Measurements from ENCODE around the gene EIF1.
A peak's percentile ranks its signal among the peaks of the same experiment; 100 is the strongest.
"Not testable (repeated sequence)": the region's sequence is repeated elsewhere in the genome, so short reads cannot be mapped to it uniquely, and the experiment has no call there.

The EIF1 gene

DNA sequence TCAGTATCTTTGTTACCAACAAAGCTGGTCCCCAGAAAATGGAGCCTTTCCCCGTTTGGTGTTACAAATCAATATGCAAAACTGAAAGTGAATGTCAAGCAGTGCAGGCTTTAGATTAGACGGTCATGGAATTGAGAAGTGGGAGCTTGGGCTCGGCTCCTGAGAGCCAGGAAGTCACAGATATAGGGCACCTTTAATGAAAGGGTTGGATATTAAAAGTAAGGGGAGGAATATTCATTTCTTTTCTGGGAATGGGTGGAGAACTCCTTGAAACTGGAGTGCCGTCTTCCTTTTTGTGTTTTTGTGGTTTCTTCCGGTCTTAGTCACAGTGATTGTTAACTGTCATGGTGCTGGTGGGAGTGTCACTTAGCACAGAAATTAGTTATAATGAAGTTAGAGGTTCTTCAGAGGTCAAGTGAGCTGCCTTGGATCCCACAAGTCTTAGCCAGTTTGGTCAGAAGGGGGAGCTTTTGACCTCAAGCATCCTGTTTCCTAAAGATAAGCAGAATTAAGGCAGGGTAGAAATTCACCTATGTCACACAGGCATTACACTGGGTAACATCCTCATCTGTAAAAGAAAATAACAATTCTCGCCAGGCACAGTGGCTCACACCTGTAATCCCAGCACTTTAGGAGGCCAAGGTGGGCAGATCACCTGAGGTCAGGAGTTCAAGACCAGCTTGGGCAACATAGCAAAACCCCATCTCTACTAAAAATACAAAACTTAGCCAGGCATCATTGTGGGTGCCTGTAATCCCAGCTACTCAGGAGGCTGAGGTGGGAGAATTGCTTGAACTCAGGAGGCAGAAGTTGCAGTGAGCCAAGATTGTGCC lies 9.6 kb upstream of the EIF1 start:
- DNase-seq (ENCODE audit: low read depth, low spot score): no peak

DNA sequence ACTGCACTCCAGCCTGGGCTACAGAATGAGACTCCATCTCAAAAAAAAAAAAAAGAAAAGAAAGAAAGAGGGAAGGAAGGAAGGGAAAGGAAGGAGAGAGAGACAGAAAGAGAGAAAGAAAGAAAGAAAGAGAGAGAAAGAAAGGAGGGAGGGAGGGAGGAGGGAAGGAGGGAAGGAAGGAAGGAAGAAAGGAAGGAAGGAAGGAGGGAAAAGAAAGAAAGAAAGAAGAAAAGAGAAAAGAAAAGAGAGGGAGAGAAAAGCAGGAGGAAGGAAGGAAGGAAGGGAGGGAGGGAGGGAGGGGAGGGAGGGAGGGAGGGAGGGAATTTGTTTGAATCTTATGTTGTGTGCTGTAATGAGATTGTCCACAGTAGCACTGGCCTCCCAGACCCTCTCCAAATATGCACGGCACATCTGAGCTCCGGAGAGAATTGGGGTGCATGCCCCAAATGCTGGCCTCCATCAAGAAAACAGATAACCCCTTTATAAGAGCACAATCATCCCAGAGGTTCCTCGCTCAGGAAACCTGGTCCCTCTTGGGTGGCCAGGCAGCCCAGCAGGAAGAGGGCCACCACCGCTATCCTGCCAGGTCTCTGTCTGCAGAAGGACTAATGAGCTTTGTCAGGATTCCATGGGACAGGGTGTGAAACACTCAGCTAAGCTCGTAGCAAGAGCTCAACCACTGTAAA lies 8.8 kb upstream of the EIF1 start:
- no peak for DNase-seq (ENCODE audit: low read depth, low spot score)

DNA sequence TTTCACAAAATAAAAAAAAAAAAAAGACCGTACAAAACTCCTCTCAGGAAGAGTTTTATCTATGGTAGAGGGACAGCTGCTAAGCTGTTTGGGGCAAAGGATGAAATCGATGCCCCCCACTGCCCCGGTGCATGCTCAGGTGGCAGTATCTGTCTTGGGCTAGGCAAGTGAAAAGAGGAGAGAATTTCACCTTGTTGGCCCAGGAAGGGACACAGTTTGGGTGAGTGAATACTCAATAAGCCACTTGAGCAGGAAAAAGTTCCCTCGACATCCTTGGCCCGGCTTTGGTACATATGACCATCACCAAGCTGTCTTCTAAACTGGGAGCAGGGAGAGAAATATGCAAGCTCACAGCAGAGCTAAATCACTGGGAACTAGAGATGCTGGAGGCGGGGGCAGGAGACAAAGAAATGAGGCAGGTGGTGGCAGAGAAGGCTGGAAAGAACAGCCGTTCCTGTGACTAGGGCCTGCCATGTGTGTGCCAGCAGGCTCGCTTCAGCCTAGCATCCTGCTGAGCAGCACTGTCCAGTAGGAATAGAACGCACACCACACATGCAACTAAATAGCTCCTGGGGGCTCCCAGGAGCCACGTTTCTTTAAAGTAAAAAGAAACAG lies 8.2 kb upstream of the EIF1 start:
- no peak for DNase-seq (ENCODE audit: low read depth, low spot score)

DNA sequence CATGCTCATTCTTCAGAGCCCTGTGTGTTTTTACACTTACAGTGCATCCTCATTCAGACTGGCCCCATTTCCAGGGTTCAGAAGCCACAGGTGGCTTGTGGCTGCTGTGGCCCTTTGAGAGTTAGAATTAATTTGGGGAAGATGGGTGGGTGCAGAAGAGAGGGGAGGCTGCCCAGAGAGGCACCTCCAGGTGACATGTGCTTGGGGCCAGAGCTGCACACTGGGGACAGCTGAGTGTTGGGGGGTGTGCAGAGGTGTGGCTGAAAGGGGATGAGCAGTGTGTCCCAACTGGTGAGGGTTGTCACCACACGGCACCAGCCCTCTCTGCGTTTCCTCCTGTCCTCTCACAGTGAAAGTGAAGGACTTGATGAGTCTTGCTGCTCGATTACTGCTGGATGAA lies 6.9 kb upstream of the EIF1 start:
- DNase-seq (ENCODE audit: low read depth, low spot score): no peak

DNA sequence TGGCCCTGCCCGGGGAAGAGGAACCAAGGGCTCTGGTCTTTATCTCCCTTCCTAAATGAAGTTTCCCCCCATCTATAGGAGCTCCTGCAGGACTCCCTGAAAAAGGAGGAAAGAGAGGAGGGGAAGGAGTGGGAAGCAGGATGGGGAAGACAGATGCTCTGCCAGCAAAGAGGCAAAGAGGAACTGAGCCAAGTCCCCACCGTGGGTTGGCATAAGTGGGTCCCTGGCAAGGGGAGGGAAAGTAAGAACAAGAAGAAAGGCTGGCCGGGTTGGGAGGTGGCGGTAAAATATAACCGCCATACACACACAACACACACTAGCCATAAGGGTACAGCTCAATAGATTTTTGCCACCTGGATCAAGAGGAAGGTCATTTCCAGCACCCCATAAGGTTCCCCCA lies 6.1 kb upstream of the EIF1 start:
- DNase-seq (ENCODE audit: low read depth, low spot score): no peak

DNA sequence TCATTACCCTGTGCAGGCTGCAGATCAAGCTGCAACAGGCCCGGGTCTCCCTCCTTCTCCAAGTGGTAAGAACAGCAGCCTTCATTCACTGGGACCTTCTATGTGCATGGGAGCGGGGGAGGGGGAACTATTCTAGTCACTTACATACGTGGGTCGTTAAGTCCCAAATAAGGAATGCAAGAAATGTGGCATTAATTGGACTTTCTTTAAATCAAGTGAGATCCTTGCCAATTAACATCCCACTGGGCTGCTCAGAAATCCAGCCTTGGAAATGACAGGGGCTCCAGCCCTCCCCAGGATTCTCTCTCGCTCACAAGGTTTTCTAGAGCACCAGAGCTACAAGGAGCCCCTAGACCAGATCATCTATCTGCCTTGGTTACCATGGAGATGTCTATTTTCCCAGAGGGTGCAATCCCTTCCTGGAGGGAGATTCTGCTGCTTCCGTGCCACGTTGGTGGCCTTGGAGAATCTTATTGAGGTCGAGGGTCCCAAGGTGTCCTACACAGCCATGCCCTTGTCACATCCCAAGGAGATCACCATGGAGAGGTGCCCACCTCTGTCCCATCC lies 5.2 kb upstream of the EIF1 start:
- DNase-seq (ENCODE audit: low read depth, low spot score): no peak

DNA sequence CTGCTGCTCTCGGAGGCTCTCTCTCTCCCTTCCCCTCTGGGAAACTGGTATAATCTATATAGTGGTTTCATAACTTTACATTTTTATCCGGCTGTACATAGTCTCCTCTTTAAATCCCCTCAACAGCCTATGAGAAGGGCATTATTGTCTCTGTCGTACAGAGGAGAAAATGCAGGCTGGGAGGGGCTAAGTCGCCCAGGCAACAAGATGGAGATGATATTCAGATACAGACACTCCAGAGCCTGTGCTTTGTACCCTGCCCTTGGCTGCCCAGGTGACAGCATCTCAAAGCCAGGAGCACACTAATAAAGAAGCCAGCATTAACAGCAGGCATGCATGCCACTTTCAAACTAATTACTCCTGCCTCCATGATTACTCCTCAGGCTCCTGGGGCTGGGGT lies 4.7 kb upstream of the EIF1 start:
- DNase-seq (ENCODE audit: low read depth, low spot score): no peak

DNA sequence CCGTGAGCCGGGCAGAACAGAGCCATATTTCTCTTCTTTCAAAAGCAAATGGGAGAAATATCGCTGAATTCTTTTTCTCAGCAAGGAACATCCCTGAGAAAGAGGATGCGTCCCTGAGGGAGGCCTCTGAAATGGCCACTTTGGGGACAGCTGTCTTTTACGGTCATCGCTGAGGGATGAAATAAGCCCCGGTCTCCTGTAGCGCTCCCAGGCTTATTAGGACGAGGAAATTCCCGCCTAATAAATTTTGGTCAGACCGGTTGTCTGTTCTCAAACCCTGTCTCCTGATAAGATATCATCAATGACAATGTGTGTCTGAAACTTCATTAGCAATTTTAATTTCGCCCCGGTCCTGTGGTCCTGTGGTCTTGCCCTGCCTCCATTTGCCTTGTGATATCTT lies 2.9 kb upstream of the EIF1 start:
- not testable (repeated sequence) for DNase-seq (ENCODE audit: low read depth, low spot score)

DNA sequence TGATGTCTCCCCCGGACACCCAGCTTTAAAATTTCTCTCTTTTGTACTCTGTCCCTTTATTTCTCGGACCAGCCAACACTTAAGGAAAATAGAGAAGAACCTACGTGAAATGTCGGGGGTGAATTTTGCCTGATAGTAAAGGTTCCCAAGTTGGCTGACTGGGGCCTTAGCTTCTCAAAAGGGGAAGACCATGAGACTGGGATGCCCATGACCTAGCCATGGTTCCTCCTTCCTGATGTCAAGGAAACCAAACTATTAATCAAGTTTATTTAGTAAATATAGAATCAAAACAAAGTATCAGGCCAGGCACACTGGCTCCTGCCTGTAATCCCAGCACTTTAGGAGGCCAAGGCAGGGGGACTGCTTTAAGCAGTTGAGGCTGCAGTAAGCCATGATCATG lies 2.4 kb upstream of the EIF1 start:
- no peak for DNase-seq (ENCODE audit: low read depth, low spot score)

DNA sequence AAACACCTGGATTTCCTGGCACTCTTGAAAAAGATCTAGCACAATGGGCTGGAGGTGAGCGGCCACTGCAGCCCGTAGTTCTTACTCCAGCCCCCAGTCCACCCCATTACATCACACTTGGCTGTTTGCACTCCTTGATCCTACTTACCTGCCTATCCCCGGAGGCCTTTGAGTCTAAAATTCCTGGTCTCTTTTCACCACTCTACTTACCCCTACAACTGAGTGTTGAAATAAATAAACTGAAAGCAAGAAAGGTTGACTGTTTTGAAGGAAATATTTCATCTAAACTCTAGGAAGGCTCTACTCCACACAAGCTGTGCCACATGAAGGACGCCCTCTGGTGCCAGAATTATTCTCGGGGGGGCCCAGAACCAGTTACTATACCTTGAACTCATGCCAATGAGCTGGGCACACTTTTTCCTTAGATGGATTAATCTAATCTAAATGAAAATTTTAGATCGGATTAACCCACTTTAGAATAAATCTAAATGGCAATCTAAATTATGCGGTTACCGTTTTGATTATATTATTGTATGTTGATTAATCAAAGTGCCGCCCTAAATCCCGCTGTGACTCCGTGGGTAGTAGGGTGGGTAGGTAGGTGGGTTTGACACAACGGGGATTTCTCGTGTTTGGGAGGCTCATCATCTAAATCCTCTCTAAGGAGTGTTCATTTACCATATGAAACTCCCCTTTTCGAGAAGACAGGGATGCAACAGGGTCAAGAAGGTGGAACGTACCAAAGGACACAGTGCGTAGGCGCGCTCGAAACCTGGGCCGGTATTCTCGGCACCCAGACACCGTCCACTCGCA lies 651 bp upstream of the EIF1 start:
- no peak for DNase-seq (ENCODE audit: low read depth, low spot score)

DNA sequence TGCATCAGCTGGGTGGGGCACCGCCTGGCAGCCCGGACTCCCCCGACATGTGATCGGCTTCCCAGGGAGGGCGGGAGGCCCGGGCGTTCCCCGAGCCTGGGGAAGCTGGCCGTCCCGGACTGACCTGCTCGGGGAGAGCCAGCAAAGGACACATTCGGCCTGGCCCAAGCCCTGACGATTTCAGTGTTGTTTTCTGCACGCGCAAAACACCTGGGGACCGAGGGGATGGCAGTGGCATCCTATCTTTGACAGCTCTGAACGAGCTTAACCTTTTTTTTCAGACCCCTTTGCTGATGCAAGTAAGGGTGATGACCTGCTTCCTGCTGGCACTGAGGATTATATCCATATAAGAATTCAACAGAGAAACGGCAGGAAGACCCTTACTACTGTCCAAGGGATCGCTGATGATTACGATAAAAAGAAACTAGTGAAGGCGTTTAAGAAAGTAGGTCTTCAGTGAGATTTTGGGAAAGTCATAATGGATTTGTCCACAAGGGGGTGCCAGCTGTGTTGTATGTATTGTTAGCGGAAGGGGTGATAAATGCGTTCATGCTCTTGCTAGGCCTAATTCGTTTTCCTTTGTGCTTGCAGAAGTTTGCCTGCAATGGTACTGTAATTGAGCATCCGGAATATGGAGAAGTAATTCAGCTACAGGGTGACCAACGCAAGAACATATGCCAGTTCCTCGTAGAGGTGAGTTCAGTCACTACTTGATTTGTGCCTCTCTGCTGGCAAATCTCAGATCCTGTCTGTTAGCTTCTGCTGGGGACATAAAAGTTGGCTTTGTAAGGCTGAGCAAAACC lies 1.0 kb downstream of the EIF1 start:
- peak; percentile 69 for DNase-seq (ENCODE audit: low read depth, low spot score)

DNA sequence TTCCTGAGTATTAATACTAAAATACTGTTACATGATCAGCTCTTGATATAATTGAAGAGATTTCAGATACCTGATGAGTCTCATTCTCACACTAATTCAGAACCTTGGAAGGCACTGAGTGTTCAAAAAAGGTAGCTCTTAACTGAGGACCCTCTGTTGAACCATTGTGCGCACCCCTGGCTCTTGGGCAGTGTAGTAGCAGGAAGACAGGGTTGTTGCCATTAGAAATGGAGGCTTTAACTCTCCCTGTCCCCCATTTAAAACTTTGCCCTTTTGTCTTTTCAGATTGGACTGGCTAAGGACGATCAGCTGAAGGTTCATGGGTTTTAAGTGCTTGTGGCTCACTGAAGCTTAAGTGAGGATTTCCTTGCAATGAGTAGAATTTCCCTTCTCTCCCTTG lies 1.8 kb downstream of the EIF1 start:
- no peak for DNase-seq (ENCODE audit: low read depth, low spot score)

DNA sequence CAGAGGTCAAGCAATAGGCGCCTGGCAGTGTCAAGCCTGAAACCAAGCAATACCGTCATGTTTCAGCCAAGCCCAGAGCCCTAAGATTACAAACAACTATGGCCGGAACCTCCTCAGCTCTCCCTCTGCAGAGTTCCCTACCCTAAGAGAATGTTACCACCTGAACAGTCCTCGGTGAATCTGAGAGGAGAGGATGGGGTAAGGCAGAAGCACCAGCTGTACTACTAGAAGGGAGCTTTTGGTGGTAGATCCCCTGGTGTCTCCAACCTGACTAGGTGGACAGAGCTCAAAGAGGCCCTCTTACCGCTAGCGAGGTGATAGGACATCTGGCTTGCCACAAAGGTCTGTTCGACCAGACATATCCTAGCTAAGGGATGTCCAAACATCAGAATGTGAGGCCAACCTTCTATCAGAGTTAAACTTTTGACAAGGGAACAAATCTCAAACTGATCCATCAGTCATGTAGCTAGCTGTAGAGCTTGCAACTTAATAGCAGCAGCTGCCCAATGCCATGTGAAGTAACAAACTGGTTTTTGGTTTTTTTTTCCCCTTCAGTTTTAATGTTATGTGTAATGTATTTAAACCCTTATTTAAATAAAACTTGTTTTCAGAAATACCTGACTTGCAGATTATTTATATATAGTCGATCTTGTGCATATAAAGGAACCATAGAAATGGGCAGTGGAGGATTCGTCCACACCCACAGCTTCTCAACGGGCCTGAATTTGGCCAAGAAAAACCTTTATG lies 2.5 kb downstream of the EIF1 start:
- DNase-seq (ENCODE audit: low read depth, low spot score): no peak

DNA sequence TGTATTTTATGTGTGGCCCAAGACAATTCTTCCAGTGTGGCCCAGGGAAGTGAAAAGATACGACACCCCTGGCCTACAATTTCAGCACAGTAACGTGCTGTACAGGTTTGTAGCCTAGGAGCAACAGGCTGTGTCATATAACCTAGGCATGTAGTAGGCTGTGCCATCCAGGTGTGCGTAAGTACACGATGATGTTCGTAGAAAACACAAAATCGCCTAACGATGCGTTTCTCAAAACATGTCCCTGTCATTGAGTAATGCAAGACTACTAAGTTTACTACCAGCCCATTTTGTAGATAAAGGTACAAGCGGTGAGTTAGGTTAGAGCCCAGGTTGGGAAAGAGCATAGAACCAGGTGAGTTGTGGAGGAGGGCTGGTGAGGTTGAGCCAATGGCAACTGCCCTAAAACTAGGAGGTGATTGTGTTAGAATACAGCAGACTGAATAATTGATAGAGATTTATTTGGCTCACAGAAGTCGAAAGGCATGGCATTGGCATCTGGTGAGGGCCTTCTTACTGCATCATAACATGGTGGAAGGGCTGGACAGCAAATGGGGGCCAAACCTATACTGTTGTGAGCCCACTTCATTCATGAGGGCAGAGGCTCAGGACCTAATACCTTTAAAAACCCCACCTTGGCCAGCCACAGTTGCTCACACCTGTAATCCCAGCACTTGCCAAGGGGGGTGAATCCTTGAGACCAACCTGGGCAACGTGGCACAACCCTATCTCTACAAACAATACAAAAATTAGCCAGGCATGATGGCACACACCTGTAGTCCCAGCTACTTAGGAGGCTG lies 4.2 kb downstream of the EIF1 start:
- DNase-seq (ENCODE audit: low read depth, low spot score): no peak

DNA sequence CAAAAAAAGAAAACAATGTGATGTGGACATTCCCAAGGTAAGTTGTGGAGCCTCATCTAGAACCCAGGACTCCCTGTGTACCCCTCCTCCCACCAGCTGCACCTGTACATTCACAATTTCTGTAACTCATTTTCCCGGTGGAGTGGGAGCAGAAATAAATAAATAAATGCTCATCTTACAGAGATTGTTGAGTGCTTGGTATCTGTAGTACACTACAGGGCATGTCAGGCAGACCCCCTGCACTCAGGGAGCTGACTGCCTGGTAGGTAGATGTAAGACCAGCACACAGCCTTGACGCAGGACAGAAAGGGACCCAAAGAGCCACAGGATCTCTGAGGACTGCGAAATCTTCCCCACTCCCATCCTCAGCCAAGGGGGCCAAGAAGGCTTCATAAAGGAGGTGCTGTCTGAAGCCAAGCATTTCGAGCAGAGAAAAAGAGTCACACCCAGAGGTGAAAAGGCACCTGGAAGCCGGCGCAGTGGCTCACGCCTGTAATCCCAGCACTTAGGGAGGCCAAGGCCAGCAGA lies 6.5 kb downstream of the EIF1 start:
- no peak for DNase-seq (ENCODE audit: low read depth, low spot score)

DNA sequence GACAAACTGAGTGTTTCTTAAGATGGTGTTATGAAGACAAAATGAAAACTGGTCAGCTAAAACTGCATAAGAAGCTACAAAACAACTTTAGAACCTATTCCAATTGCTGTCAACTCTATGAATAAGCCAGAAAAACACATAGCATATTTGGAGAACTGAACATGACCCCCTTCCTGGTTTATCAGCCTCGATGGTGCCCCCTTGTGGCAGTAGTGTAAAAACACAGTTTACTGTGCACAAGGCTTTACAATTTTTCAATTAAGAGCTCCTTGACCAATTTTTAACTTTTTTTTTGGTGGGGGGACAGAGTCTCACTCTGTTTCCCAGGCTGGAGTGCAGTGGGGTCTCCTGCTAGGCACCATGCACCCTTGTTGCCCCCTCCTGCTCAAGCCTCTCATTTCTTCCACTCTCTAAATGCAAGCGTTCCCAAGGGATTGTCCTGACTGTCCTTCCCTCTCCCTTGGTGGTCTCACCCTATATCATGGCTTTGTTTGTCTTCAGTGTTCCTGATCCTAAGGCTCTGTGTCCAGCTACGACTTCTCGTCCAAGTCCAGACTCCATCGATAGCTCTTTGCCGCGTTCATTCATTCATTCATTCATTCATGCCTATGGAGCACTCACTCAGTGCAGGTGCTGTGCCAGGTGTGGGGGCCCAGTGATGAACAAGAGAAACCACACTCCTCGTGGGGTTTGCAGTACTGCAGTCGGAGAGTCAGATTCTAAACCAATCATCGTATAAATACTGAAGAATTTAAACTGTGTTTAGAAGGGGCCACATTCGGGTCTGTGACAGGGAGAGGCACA lies 7.5 kb downstream of the EIF1 start:
- no peak for DNase-seq (ENCODE audit: low read depth, low spot score)

DNA sequence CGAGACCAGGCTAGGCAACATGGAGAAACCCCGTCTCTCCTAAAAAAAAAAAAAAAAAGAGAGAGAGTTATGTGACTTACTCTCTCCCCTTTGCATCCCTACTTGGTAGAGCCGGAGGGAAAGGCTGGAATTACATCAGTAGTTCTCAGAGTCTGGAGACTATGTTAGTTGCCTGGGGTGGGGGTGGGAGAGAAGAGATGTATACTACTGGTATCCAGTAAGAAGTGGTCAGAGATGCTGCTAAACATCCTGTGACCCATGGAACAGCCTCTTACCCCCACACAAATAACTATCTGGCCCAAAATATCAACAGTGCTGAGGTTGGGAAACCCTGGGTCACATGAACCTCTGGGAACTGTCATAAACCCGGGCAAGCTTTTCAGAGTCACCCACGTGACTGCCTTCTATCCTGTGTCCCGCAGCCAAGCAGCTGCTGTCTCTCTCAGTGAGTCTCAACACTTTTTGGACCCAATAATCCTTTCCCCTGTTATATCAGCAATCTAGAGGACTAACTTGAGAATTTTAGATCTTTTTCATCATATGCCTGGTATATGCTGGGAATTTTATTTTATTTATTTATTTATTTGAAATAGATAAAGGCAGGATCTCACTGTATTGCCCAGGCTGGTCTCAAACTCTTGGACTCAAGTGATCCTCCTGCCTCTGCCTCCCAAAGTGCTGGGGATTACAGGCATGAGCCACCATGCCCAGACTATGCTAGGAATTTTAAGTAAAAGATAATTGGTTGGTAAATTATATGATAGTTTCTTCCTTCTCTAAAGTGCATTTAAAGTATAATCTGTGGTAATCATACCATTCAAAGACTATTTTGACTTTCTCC lies 8.7 kb downstream of the EIF1 start:
- DNase-seq (ENCODE audit: low read depth, low spot score): no peak
